ENCODE results near the gene MARCHF7. TPM values are rescaled to one million over a fixed set of nuclear protein-coding genes. Genes with fewer than 3 reads are reported as not detected.

Gene MARCHF7
- total RNA-seq, 1 experiment from 2014 or later = 38.3 TPM

GRCh38 chr2:159762075-159762474 lies 49.8 kb downstream of the MARCHF7 start:
- POLR2A ChIA-PET (ENCODE audit: unreplicated experiment) = no interaction called here

More at GRCh38 chr2:159762075-159762474, 49.8 kb downstream of the MARCHF7 start:
- intact Hi-C loops (cut with micrococcal nuclease; ENCODE audit: unreplicated experiment) = no loop called here
- Histone ChIP-seq H3K79me2 (ENCODE audit: low read depth) (peaks cover 18% of the 10 kb centered on the region), H3F3A (ENCODE audit: insufficient read depth, low read depth) (0 out of 2 replicates have a peak, but pooled peaks cover under 1% of the 10 kb centered on the region), H3K9me3 (ENCODE audit: insufficient read depth, low read depth) (no peaks in the 10 kb centered on the region), H3K9me2 (ENCODE audit: insufficient read depth) (no peaks in the 10 kb centered on the region), H2AFZ (no peak overlapping the region), H3K4me3 (no peak overlapping the region), H3K36me3 (ENCODE audit: low read depth) (peaks cover 43% of the 10 kb centered on the region), H4K20me1 (ENCODE audit: insufficient read depth) (0 out of 2 replicates have a peak, but pooled peaks cover 4% of the 10 kb centered on the region), H3K27ac (no peak overlapping the region), H3K4me2 (no peak overlapping the region), H3K4me1 (replicated peaks; ENCODE audit: insufficient read depth) (no peaks in the 10 kb centered on the region), H3K27me3 (ENCODE audit: insufficient read depth, low read depth) (no peaks in the 10 kb centered on the region)
- CTCF ChIA-PET = no interaction called here
- DNase-seq = no peak
- no peak for TF ChIP-seq EZH2 (IDR thresholded peaks at IDR 0.05; ENCODE audit: low read depth)
- TF ChIP-seq CTCF (conservative IDR thresholded peaks at IDR 0.05) = no peak
- no TSS peak for BruUV-seq (replicated peaks)

Other genes with a start within 250 kb of the MARCHF7 start
- gene BAZ2B, start 96.0 kb upstream of the MARCHF7 start, total RNA-seq (2021) = 28.0 and 34.9 TPM in 2 replicates
- gene CD302, start 85.7 kb downstream of the MARCHF7 start, total RNA-seq (2021) = 1.5 and 2.6 TPM in 2 replicates
- gene LY75, start 192.2 kb downstream of the MARCHF7 start, total RNA-seq (2021) = 10.6 and 14.4 TPM in 2 replicates

Measured in PC-9 (cell line).